A549 (cell line): ENCODE results near the gene NECAB3. TPM values are rescaled to one million over a fixed set of nuclear protein-coding genes. Genes with fewer than 3 reads are reported as not detected.
A peak's percentile ranks its signal among the peaks of the same experiment; 100 is the strongest.

ENCODE experiments used
- ATAC-seq, 2 experiments: fragments of 200-7000 bp in 1 of 2; fragments of >200 bp in 1 of 2; cut with Nextera tagmentation in 1 of 2; cut with Tn5 transposase in 1 of 2; 3 replicates each; pipeline versions ENCODE4 v1.8.0 to v1.9.1; 2018 to 2020; ENCODE audit warnings: mild to moderate bottlenecking in 1 of 2, moderate library complexity in 1 of 2
- CTCF ChIA-PET: fragments of 300-600 bp; sonication (Branson Sonifier 250); formaldehyde crosslinking; extraction: SDS; loops from one replicate; lab custom pipeline; 2021; ENCODE audit warnings: antibody characterized with exemption, inconsistent platforms; lab: Yijun Ruan, JAX
- POLR2A ChIA-PET: fragments of 350-600 bp; formaldehyde crosslinking; extraction: SDS; loops from one replicate; lab custom pipeline; 2021; ENCODE audit warnings: antibody characterized with exemption, inconsistent platforms; lab: Yijun Ruan, JAX
- DNase-seq, 2 experiments: peaks; one replicate each; pipeline versions ENCODE4 v3.0.0 to v3.0.0-alpha.2; 2011 to 2016; ENCODE audit warnings: low read depth in 1 of 2, low spot score in 1 of 2
- FAIRE-seq: peaks from 2 replicates; lab custom pipeline; 2011; peaks lifted over from hg19 to GRCh38; lab: Jason Lieb, UNC
- H3K27ac ChIP-seq, 2 experiments: fragments of >200 bp; sonication (Bioruptor Twin); formaldehyde crosslinking; 3 replicates each; pipeline ENCODE4 v1.5.1; 2016 to 2017
- H3K4me1 ChIP-seq: fragments of >200 bp; sonication (Bioruptor Twin); formaldehyde crosslinking; 3 replicates; pipeline ENCODE4 v1.6.1; 2016
- H3K4me2 ChIP-seq: fragments of >200 bp; sonication (Bioruptor Twin); formaldehyde crosslinking; 3 replicates; pipeline ENCODE4 v1.6.1; 2016
- H3K4me3 ChIP-seq: fragments of >200 bp; sonication (Bioruptor Twin); formaldehyde crosslinking; 3 replicates; pipeline ENCODE4 v1.5.1; 2016
- H3K9me3 ChIP-seq: fragments of >200 bp; sonication (Bioruptor Twin); formaldehyde crosslinking; 3 replicates; pipeline ENCODE4 v1.6.1; 2016
- CBX8 ChIP-seq: fragments of 200-600 bp; sonication (generic); IDR thresholded peaks from 2 replicates; pipeline ENCODE4 v1.6.1; 2016
- CEBPB ChIP-seq, 2 experiments: fragments of >200 bp in 1 of 2; sonication (Bioruptor Twin) in 1 of 2; formaldehyde crosslinking in 1 of 2; IDR thresholded peaks; 2 replicates each; pipeline ENCODE4 v1.6.1; 2012 to 2016
- ESRRA ChIP-seq: fragments of 150-350 bp; IDR thresholded peaks from 2 replicates; pipeline ENCODE4 v1.6.1; 2014; ENCODE audit warnings: mild to moderate bottlenecking, low read length, borderline replicate concordance
- HDAC2 ChIP-seq: fragments of 200-600 bp; sonication (generic); IDR thresholded peaks from 2 replicates; pipeline ENCODE4 v1.6.1; 2016
- HOXB13 ChIP-seq: fragments of 250-450 bp; sonication (Bioruptor Pico); IDR thresholded peaks from 2 replicates; pipeline ENCODE4 v1.5.0; 2020; ENCODE audit warnings: low read depth, mild to moderate bottlenecking, moderate library complexity
- JUN ChIP-seq, 2 experiments: fragments of >200 bp; sonication (Bioruptor Twin); formaldehyde crosslinking; IDR thresholded peaks; 2 replicates in 1 of 2; 3 replicates in 1 of 2; pipeline ENCODE4 v1.6.1; 2016 to 2017
- MAFK ChIP-seq: fragments of 450-650 bp; IDR thresholded peaks from 2 replicates; pipeline ENCODE4 v1.6.1; 2014; ENCODE audit not compliant: partially characterized antibody
- MYC ChIP-seq: IDR thresholded peaks from 2 replicates; pipeline ENCODE4 v1.6.1; 2012; ENCODE audit warnings: mild to moderate bottlenecking, inconsistent platforms, low read length, improper control_type of control experiment, borderline replicate concordance
- NPAS2 ChIP-seq: fragments of 250-450 bp; sonication (Bioruptor Pico); IDR thresholded peaks from 2 replicates; pipeline ENCODE4 v1.8.0; 2022; ENCODE audit warnings: mild to moderate bottlenecking, moderate library complexity, borderline replicate concordance
- NR3C1 ChIP-seq: fragments of >200 bp; sonication (Bioruptor Twin); formaldehyde crosslinking; IDR thresholded peaks from 3 replicates; pipeline ENCODE4 v1.6.1; 2017
- PHF8 ChIP-seq: fragments of 200-600 bp; sonication (generic); IDR thresholded peaks from 2 replicates; pipeline ENCODE4 v1.6.1; 2016; ENCODE audit warnings: low read depth, mild to moderate bottlenecking, antibody characterized with exemption, moderate library complexity, borderline replicate concordance
- POLR2A ChIP-seq: IDR thresholded peaks from 2 replicates; pipeline ENCODE4 v1.6.1; 2012; ENCODE audit warnings: mild to moderate bottlenecking, low read length
- POLR2AphosphoS2 ChIP-seq: conservative IDR thresholded peaks from 2 replicates; pipeline ENCODE4 v1.6.1; 2012; ENCODE audit warnings: low read length, improper control_type of control experiment, inconsistent platforms
- RAD21 ChIP-seq, 2 experiments: fragments of >200 bp in 1 of 2; sonication (Bioruptor Twin) in 1 of 2; formaldehyde crosslinking in 1 of 2; IDR thresholded peaks in 1 of 2; conservative IDR thresholded peaks in 1 of 2; 2 replicates in 1 of 2; 3 replicates in 1 of 2; pipeline ENCODE4 v1.6.1; 2012 to 2018; ENCODE audit warnings: inconsistent platforms in 1 of 2
- RARB ChIP-seq: fragments of 250-450 bp; sonication (Bioruptor Pico); IDR thresholded peaks from 2 replicates; pipeline ENCODE4 v1.8.0; 2021; ENCODE audit warnings: mild to moderate bottlenecking, moderate library complexity
- RCOR1 ChIP-seq: fragments of 150-350 bp; IDR thresholded peaks from 2 replicates; pipeline ENCODE4 v1.6.1; 2014; ENCODE audit warnings: antibody characterized with exemption, low read length, low read depth
- RNF2 ChIP-seq: fragments of 200-600 bp; sonication (generic); IDR thresholded peaks from 2 replicates; pipeline ENCODE4 v1.6.1; 2016; ENCODE audit warnings: low read depth, mild to moderate bottlenecking, antibody characterized with exemption, moderate library complexity, borderline replicate concordance
- ZNF302 ChIP-seq: fragments of 250-450 bp; sonication (Bioruptor Pico); IDR thresholded peaks from 2 replicates; pipeline ENCODE4 v1.9.0; 2021; ENCODE audit warnings: inconsistent platforms, mild to moderate bottlenecking, moderate library complexity
- ZSCAN20 ChIP-seq: fragments of 250-450 bp; sonication (Bioruptor Pico); IDR thresholded peaks from 2 replicates; pipeline ENCODE4 v1.8.0; 2022; ENCODE audit warnings: mild to moderate bottlenecking, moderate library complexity
- WGBS: methylation state at CpG from one replicate; pipeline ENCODE4 v1.1.6; 2017; ENCODE audit errors: missing lambda C conversion rate; 5-methylcytosine and 5-hydroxymethylcytosine counted together
- polyA plus RNA-seq, 4 experiments: library from polyadenylated mRNA; depleted of rRNA in 3 of 4; stranded (reverse); fragments of >200 nt; fragmentation: RNase III in 1 of 4; extraction: RNeasy Plus Mini Kit Qiagen cat#74134 plus additional on column Dnase treatment in 1 of 4; gene quantifications; 2 replicates in 3 of 4; 3 replicates in 1 of 4; pipeline ENCODE4 v1.2.3, GENCODE V29; 2011 to 2017
- TF ChIP-seq, protein P1 (sequence below): IDR thresholded peaks from 2 replicates; pipeline ENCODE4 v1.6.1; 2012
- TF ChIP-seq, protein P2 (sequence below): fragments of >200 bp; sonication (Bioruptor Twin); formaldehyde crosslinking; IDR thresholded peaks from 3 replicates; pipeline ENCODE4 v1.5.1; 2016
- TF ChIP-seq, protein P3 (sequence below): fragments of 150-350 bp; IDR thresholded peaks from 2 replicates; pipeline ENCODE4 v1.6.1; 2014; ENCODE audit warnings: low read depth, mild to moderate bottlenecking, low read length

Gene NECAB3
- polyA plus RNA-seq, 2 of the 4 experiments (the other 2 are of a cell fraction) = 9.3 to 19.3 TPM

DNA sequence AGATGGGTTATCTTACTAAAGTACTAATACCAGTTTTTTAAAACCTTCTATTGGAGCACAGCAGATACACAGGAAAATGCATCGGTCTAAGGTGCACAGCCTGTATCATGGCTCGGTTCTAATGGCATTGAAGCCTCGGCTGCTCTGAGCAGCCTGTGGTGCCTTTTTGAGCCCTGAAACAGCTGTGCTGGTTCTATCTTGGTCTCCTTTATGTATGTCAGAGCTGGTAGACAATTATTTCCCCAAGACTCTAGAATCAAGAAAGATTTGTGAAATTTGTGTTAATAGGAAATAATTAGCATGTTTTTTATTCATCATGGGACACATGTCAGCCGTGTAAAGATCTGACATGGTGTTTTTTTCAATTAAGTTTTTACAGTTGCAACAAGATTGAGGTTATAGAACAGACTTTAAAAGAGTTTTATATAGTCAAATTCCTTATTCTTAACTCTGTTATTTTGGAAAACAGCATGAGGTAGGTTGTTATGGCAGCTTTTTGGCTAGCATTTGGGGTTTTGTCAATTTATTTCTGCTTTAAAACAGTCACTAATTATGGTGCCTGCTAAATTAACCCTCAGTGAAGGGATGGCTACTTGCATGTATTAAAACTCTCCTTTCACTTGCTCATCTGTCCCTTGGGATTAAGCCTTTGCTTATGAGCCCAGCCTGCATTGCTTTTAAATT lies 52.4 kb downstream of the NECAB3 start:
- DNase-seq = no peak
- ChIA-PET POLR2A (no interaction called here), CTCF (interaction anchor here (1.2 to 1.5 kb wide), 2 partner anchors 18 to 164 kb away, joined by 3 read pairs; no protein-coding TSS in a partner anchor)
- no peak overlapping the region for H3K4me2 ChIP-seq
- ATAC-seq = no peak
- no peak overlapping the region for H3K27ac ChIP-seq
- no peak overlapping the region for H3K4me3 ChIP-seq
- no peaks in the 10 kb centered on the region for H3K4me1 ChIP-seq
- no peaks in the 10 kb centered on the region for H3K9me3 ChIP-seq
- no peak for FAIRE-seq
- WGBS = 95% methylated on average over 4 of the region's 4 CpGs
- TF ChIP-seq NR3C1 = no peak
- TF ChIP-seq CBX8 = no peak
- TF ChIP-seq HDAC2 = no peak
- no peak for TF ChIP-seq MYC
- no peak for TF ChIP-seq HOXB13 (CRISPR knock-in tag)
- TF ChIP-seq, protein P1, sequence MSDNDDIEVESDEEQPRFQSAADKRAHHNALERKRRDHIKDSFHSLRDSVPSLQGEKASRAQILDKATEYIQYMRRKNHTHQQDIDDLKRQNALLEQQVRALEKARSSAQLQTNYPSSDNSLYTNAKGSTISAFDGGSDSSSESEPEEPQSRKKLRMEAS = no peak
- no peak for TF ChIP-seq CEBPB (IDR thresholded peaks at IDR 0.05)
- no peak for TF ChIP-seq JUN (IDR thresholded peaks at IDR 0.05)
- TF ChIP-seq NPAS2 (CRISPR knock-in tag) = no peak
- no peak for TF ChIP-seq ZSCAN20 (CRISPR knock-in tag)
- no peak for TF ChIP-seq POLR2AphosphoS2
- no peak for TF ChIP-seq RCOR1
- TF ChIP-seq RARB (CRISPR knock-in tag) = no peak
- no peak for TF ChIP-seq ESRRA
- TF ChIP-seq, protein P2, sequence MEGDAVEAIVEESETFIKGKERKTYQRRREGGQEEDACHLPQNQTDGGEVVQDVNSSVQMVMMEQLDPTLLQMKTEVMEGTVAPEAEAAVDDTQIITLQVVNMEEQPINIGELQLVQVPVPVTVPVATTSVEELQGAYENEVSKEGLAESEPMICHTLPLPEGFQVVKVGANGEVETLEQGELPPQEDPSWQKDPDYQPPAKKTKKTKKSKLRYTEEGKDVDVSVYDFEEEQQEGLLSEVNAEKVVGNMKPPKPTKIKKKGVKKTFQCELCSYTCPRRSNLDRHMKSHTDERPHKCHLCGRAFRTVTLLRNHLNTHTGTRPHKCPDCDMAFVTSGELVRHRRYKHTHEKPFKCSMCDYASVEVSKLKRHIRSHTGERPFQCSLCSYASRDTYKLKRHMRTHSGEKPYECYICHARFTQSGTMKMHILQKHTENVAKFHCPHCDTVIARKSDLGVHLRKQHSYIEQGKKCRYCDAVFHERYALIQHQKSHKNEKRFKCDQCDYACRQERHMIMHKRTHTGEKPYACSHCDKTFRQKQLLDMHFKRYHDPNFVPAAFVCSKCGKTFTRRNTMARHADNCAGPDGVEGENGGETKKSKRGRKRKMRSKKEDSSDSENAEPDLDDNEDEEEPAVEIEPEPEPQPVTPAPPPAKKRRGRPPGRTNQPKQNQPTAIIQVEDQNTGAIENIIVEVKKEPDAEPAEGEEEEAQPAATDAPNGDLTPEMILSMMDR = no peak
- TF ChIP-seq RAD21 (conservative IDR thresholded peaks at IDR 0.05 in 1 of 2, IDR thresholded peaks at IDR 0.05 in 1 of 2) = no peak
- TF ChIP-seq RNF2 = no peak

DNA sequence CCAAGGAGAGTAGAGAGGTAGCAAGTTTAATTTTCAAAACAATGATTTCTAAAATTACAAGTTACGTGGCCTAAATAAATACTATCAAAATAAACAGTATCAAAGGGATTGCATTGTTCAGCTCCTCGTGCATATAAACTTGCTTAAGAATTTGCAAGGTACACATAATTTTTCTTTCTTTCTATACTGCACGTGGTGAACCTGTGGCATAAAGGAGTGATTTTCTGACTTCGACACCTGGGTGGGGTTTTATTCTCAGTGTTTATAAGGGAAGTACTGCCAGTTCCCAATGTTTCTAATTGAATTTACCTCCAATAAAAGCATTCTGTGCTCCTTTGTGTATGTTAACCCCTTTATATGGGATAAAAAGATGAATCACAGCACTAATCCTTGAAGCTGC lies 62.2 kb downstream of the NECAB3 start:
- POLR2A ChIA-PET = no interaction called here
- TF ChIP-seq MAFK (peak; percentile 11), PHF8 (no peak)
- TF ChIP-seq, all 56 proteins: peak for 1
- H3K4me2 ChIP-seq = no peak overlapping the region
- no peak overlapping the region for H3K4me3 ChIP-seq
- no peaks in the 10 kb centered on the region for H3K4me1 ChIP-seq
- FAIRE-seq (no peak), DNase-seq (no peak), ATAC-seq (no peak)
- H3K9me3 ChIP-seq = no peaks in the 10 kb centered on the region
- CTCF ChIA-PET = interaction anchor here (1.2 to 1.5 kb wide), 2 partner anchors 13 to 155 kb away, joined by 3 read pairs; no protein-coding TSS in a partner anchor
- no peak overlapping the region for H3K27ac ChIP-seq
- 89% methylated on average over 4 of the region's 4 CpGs for WGBS

DNA sequence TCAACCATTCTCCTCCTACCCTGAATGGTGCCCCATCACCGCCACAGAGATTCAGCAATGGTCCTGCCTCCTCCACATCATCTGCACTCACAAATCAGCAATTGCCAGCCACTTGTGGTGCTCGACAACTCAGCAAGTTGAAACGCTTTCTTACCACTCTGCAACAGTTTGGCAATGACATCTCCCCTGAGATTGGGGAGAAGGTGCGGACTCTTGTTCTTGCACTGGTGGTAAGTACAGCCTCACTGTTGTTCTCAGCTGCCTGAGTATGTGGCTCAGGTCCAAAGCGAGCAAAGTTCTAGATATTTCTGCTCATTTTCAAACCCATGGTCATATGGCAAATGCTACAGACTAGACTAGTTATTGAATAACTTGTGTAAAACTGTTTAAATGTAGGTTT lies 63.1 kb downstream of the NECAB3 start:
- 95% methylated on average over 5 of the region's 5 CpGs for WGBS
- Histone ChIP-seq H3K4me1 (no peaks in the 10 kb centered on the region), H3K27ac (no peak overlapping the region), H3K4me2 (no peak overlapping the region), H3K4me3 (no peak overlapping the region), H3K9me3 (no peaks in the 10 kb centered on the region)
- DNase-seq = no peak
- ChIA-PET POLR2A (no interaction called here), CTCF (interaction anchor here (1.5 kb wide), 1 partner anchor 154 kb away, joined by 3 read pairs; no protein-coding TSS in a partner anchor)
- FAIRE-seq = no peak
- no peak for ATAC-seq
- no peak for TF ChIP-seq CBX8
- TF ChIP-seq RAD21 (conservative IDR thresholded peaks at IDR 0.05 in 1 of 2, IDR thresholded peaks at IDR 0.05 in 1 of 2) = no peak
- TF ChIP-seq, protein P3, sequence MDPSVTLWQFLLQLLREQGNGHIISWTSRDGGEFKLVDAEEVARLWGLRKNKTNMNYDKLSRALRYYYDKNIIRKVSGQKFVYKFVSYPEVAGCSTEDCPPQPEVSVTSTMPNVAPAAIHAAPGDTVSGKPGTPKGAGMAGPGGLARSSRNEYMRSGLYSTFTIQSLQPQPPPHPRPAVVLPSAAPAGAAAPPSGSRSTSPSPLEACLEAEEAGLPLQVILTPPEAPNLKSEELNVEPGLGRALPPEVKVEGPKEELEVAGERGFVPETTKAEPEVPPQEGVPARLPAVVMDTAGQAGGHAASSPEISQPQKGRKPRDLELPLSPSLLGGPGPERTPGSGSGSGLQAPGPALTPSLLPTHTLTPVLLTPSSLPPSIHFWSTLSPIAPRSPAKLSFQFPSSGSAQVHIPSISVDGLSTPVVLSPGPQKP = no peak
- no peak for TF ChIP-seq POLR2A
- no peak for TF ChIP-seq ZNF302 (CRISPR knock-in tag)
